ENCODE data around the gene TTC7B. TPM values are rescaled to one million over a fixed set of nuclear protein-coding genes. Genes with fewer than 3 reads are reported as not detected.

Gene TTC7B
- total RNA-seq, 1 donor from 2014 or later = 82.6 TPM

DNA sequence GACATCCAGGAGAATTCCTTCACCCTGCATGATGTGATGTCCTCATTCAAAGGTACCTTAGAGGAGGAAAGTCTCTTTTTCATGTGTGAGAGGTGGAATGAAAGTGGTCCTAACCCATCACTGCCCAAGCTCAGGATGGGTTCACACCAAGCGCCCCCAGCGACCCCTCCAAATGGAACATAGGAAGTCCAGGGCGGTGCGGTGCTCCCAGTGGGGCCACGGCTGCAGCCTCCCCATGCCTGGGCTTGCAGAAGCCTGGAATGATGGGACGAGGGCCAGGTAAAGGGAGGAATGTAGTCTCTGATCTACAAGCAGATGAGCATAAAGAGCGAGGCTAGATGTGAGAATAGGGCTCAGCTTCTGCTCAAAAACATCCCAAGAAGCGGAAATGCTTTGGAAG lies 196.3 kb downstream of the TTC7B start:
- DNase-seq (ENCODE audit: low read depth) = no peak
- H3K4me3 ChIP-seq (ENCODE audit: low read depth, low read length) = no peak overlapping the region
- TF ChIP-seq, protein P1, sequence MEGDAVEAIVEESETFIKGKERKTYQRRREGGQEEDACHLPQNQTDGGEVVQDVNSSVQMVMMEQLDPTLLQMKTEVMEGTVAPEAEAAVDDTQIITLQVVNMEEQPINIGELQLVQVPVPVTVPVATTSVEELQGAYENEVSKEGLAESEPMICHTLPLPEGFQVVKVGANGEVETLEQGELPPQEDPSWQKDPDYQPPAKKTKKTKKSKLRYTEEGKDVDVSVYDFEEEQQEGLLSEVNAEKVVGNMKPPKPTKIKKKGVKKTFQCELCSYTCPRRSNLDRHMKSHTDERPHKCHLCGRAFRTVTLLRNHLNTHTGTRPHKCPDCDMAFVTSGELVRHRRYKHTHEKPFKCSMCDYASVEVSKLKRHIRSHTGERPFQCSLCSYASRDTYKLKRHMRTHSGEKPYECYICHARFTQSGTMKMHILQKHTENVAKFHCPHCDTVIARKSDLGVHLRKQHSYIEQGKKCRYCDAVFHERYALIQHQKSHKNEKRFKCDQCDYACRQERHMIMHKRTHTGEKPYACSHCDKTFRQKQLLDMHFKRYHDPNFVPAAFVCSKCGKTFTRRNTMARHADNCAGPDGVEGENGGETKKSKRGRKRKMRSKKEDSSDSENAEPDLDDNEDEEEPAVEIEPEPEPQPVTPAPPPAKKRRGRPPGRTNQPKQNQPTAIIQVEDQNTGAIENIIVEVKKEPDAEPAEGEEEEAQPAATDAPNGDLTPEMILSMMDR (conservative IDR thresholded peaks at IDR 0.05; ENCODE audit: low read depth, low read length) = no peak

DNA sequence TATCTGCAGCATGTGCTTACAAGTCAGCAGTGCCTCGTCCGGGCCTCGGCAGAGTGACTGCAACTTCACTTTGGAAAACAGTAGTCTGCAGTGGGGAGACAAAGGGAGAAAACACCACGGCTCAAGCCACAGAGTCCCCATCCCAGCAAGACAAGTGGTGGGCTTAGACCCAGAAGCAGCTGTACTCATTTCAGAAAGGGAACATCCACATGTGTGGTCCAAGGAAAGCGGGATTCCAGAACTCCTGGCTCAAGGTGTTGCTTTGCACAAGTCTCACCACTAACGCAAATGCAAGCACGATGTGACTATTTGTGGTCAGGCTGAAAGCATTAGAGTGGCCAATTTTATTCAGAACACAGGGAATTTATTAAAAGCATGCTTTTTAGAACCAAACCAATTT lies 198.3 kb downstream of the TTC7B start:
- H3K4me3 ChIP-seq (ENCODE audit: low read depth, low read length) = no peak overlapping the region
- TF ChIP-seq, protein P1 (conservative IDR thresholded peaks at IDR 0.05; ENCODE audit: low read depth, low read length) = no peak
- no peak for DNase-seq (ENCODE audit: low read depth)

DNA sequence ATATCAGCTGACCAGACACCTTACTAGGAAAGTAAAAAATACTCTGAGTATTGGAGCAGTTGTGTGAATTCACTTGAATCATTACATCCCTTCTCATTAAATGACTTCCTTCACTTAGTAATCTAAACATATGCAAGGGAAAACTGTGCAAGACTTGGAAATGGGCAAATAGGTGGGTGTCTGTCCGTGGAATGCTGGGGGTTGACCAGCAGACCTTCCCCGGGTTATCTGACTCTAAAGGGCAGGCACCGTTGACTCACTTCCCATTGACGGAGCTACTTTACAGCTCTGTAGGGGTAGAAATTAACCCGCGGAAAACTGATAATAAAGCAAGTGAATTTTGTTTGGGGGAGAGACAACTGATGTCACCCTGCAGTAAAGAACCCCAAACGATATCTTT lies 199.3 kb downstream of the TTC7B start:
- DNase-seq (ENCODE audit: low read depth) = no peak
- H3K4me3 ChIP-seq (ENCODE audit: low read depth, low read length) = no peak overlapping the region
- TF ChIP-seq, protein P1 (conservative IDR thresholded peaks at IDR 0.05; ENCODE audit: low read depth, low read length) = no peak

DNA sequence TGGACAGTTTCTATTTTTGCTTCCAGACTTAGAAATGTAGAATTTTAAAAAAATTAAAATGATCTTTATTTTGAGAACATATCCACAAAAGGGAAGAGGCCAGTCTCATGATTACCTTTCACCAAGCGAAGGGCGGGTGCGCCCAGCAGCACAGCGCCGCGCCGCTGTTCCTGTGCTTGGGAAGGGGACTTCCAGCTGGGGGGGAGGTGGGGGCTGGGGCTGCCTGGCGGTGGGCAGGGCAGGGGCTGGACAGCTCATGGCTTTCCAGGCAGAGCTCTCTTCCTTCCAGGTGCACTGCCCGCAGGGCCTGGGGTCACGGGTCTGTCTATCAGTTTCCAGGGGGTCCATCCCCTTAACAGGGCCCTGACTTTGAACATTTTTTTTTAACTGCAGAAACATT lies 199.9 kb downstream of the TTC7B start:
- TF ChIP-seq, protein P1 (conservative IDR thresholded peaks at IDR 0.05; ENCODE audit: low read depth, low read length) = no peak
- H3K4me3 ChIP-seq (ENCODE audit: low read depth, low read length) = no peak overlapping the region
- no peak for DNase-seq (ENCODE audit: low read depth)

DNA sequence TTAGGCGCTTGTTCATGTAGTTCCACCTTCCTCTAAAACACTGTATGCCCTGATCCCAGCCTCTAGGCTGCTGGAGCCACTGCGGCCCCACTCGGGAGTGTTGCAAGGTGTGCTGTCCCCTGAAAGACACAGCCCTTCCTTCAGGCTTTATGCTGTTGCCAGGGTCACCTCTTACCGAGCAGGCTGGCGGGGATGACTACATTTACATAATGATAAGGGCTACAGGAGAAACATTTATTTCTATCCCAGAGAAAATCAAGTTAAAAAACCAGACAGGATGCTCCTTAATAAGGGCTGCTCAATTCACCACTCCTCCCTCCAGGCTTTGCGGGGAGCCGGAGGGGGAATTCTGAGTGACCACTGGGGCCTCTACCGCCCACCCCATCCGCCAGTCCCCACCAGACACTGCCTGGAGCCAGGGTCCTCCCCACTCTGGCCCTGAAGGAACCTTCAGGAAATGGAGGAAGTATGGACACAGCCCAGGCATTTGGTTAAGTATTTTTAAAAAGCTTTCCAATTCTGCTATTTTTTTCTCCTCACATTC lies 200.6 kb downstream of the TTC7B start:
- no peak overlapping the region for H3K4me3 ChIP-seq (ENCODE audit: low read depth, low read length)
- TF ChIP-seq, protein P1 (conservative IDR thresholded peaks at IDR 0.05; ENCODE audit: low read depth, low read length) = no peak
- no peak for DNase-seq (ENCODE audit: low read depth)

DNA sequence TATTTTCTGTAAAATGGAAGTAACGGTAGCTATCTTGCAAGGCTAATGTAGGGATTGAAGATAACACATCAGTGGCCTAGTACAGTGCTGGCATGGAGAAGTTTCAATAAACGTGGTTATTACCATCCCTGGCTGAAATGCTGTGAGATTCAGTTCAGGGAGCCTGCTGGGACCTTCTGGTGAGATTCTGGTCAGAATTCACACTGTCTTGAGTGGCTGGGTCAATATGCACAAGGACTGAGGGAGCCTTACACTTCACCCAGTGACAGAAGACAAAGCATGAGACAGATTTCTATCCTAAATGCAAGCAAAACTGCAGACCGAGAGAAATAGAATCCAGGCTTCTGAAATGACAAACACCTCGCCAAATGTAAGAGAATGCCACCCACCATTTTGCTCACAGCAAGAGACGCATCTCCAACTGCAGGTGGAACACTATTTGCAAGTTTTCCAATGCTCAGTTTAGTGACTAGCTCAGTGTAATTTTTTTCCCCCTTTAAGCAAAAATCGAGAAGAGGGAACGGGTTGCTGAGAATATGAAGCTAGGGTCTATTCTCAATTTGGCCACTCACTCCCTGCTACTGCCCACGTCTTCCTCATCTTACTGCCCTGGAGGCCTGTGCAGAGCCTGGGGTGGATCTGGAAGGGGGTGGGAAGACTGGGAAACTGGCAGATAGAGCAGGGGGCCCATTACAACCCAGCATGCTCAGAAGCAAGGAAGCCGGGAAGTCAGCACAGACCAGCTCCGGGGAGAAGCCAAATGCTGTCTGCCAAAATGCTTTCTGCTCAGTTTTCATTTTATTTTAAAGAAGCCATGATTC lies 201.3 kb downstream of the TTC7B start:
- TF ChIP-seq, protein P1 (conservative IDR thresholded peaks at IDR 0.05; ENCODE audit: low read depth, low read length) = no peak
- no peak for DNase-seq (ENCODE audit: low read depth)
- no peak overlapping the region for H3K4me3 ChIP-seq (ENCODE audit: low read depth, low read length)

DNA sequence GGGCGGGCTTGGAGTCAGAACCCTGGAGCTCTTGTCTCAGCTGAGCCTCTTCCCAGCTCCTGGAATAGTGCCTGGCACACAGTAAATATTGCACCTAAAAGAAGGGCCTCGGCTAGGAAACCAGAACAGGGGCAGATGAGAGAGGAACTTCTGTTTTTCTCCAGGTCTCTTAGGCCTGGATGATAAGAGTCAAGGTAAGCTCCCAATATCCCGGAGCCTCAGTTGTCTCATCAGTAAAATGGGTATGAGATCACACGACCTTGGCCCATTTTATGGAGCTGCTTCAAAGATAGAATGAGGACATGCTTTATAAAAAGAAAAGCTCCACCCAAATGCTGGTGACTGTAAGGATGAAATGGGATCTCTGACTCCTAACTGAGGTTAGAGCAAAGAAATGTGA lies 202.2 kb downstream of the TTC7B start:
- TF ChIP-seq, protein P1 (conservative IDR thresholded peaks at IDR 0.05; ENCODE audit: low read depth, low read length) = no peak

More for the DNA sequence above, 202.2 kb downstream of the TTC7B start:
- no peak for DNase-seq (ENCODE audit: low read depth)
- no peak overlapping the region for H3K4me3 ChIP-seq (ENCODE audit: low read depth, low read length)
